Fibroblast of skin of scalp (primary cell): Measurements from ENCODE around the gene TPRG1L.
"Not testable (repeated sequence)": the region's sequence is repeated elsewhere in the genome, so short reads cannot be mapped to it uniquely, and the experiment has no call there.

ENCODE experiments used
- DNase-seq: peaks from one replicate; pipeline ENCODE4 v3.0.0-alpha.2; 2013

Gene TPRG1L

GRCh38 chr1:3609769-3610526 is 14.9 kb upstream of the TPRG1L start:
- no peak for DNase-seq

DNA sequence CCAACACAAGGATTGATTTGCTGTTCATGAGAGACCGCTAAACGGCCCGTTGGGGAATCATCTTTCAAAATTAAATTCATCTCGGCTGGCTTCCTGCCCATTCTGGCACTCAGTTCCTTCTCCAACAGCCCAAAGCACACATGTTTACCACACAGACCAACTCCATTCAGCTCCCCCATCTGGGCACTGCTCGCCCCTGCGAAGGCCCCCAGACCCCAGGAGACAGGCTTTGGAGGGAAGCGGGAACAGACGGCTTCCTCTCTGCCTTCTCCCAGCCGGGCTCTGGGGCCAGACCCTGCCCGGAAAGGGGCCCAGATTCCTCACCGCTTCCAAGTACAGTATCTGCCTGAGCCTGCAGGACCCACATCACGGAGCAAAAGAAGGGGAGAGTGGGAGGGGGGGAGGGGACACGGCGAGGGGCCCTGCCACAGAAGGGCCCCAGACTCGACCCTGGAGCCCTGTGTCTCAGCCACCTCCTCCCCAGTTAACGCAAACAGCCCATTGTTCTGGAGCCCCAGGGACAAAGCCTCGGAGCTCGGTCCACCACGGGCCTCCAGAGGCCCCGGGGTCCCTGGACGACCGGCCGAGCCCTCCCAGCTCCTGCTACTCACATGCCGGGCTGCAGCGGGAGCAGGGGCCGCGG is 14.2 kb upstream of the TPRG1L start:
- DNase-seq = peak; percentile 40

DNA sequence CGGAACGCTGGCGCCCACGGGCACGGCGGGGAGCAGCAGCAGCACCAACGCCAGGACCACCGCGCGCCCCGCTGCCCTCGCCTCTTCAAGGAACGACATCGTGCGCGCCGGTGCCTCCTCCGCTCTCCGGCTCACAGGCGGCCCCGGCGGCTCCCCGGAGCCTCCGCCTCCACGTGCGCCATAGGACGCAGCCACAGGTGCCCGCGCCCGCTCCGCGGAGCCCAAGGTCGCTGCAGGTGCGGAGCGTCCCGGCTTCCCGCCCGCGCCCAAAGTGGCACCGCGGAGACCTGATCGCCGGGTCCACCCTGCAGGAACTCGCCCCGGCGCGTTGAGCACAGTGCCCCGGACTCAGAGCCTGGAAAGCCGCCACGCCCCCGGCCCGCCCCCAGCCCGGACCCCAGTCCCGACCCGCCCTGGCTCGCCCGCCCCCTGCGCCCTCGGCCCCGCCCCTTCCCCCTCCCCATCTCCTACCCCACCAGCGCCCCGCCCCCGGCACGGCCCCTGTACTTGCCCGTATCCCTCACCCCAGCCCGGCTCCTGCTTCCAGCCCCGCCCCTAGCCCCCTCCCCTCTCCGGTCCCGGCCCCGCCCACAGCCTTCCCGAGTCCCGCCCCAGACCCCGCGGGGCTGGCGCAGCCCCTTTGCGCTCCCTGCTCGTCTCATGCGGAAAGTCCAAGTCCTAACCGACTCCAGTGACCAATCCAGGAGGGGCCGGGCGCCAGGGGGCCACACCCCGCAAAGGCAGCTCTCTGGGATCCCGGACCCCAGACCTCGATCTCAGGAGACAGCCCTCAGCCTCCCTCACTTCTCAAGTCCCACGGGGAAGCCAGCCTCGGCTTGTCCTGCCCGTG is 13.4 kb upstream of the TPRG1L start, which contains the start of gene MEGF6:
Gene MEGF6, minus strand, starts transcription at position 339 of the 850 bp plus-strand sequence. Its CDS starts 240 bp downstream, at position 99.
- peak; percentile 40 for DNase-seq

GRCh38 chr1:3612123-3612522 is 12.7 kb upstream of the TPRG1L start:
- DNase-seq = no peak

- DNase-seq = no peak
These were observed 9.8 kb upstream of the TPRG1L start for GRCh38 chr1:3614755-3615742.

DNA sequence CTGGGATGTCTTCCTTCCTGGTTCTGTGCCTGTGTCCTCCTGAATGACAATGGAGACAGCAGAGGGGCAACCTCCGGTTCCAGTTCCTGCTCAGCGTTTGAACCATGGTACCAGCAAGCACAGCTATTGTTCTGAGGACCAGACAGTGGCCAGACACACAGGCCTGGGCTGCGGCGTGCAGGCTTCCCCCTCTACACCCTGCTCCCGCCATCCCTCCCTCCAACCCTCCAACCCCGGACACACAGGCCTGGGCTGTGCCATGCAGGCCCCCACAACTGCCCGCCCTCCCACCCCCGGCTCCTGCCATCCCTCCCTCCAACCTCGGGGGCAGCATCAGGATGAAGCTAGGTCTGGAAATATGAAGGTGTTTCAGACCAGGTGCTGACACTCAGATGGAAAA is 8.0 kb upstream of the TPRG1L start:
- DNase-seq = no peak

DNA sequence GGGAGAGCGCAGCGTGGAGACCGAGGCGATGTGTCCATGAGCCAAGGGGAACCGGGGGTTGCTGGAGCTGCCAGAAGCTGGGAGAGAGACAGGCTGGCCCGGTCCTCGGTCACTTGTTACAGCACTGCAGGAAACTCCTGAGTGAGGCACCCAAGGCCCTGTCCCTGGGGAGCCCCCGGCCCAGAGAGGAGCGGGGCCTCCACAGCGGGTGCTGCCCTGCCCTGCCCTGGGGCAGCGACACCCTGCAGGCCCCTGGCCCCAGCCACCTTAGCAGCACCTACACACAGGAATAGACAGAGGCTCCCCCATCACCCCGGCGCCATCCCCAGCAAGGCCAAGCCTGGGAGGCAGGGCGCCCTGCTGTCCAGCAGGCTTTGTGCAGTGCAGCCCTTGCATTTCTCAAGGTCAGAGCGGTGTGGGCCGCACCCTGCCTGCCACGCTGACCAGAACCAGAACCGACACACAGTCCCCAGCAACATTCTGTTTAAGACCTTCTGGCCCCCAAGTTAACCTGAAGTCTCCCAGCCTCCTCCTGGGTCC is 6.9 kb upstream of the TPRG1L start:
- no peak for DNase-seq

DNA sequence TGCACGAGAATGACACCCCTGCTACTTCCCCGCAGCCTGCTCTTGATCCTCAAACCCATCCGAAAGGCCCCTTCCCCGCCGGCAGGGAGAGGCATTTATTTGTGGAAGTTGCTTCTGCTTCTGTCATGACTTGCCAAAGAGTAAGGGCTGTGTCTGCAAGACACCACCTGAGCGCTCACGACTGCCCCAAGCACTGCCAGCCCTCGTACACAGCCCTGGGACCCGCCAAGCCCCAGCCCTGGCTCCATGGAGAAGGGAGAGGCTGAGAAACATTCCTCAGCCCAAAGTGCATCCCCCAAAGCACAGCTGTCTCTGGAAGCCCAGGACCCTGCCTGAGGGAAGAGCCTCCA is 6.3 kb upstream of the TPRG1L start:
- DNase-seq = no peak

GRCh38 chr1:3618881-3619671 is 5.7 kb upstream of the TPRG1L start:
- DNase-seq = peak; percentile 80

GRCh38 chr1:3620708-3621107 is 4.1 kb upstream of the TPRG1L start:
- no peak for DNase-seq

DNA sequence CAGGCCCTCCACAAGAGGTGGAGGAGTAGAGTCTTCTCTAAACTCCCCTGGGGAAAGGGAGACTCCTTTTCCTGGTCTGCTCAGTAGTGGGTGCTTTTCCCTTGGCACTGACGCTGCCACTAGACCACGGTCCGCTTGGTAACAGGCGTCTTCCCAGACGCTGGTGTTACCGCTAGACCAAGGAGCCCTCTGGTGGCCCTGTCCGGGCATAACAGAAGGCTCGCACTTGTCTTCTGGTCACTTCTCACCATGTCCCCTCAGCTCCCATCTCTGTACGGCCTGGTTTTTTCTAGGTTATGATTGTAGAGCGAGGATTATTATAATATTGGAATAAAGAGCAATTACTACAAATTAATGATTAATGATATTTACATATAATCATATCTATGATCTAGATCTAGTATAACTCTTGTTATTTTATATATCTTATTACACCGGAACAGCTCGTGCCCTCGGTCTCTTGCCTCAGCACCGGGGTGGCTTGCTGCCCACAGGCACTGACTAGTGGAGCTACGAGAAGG is 3.6 kb upstream of the TPRG1L start:
- DNase-seq = peak; percentile 47

DNA sequence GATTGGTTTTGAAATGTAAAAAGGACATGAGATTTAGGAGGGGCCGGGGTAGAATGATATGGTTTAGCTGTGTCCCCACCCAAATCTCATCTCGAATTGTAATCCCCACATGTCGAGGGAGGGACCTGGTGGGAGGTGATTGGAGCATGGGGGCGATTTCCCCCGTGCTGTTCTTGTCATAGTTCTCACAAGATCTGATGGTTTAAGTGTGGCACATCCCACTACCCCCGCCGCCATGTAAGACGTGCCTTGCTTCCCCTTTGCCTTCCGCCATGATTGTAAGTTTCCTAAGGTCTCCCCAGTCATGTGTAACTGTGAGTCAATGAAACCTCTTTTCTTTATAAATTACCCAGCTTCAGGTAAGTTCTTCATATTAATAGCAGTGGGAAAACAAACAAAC is 2.7 kb upstream of the TPRG1L start:
- not testable (repeated sequence) for DNase-seq

- no peak for DNase-seq
These were observed 1.2 kb upstream of the TPRG1L start for GRCh38 chr1:3623441-3624199.

DNA sequence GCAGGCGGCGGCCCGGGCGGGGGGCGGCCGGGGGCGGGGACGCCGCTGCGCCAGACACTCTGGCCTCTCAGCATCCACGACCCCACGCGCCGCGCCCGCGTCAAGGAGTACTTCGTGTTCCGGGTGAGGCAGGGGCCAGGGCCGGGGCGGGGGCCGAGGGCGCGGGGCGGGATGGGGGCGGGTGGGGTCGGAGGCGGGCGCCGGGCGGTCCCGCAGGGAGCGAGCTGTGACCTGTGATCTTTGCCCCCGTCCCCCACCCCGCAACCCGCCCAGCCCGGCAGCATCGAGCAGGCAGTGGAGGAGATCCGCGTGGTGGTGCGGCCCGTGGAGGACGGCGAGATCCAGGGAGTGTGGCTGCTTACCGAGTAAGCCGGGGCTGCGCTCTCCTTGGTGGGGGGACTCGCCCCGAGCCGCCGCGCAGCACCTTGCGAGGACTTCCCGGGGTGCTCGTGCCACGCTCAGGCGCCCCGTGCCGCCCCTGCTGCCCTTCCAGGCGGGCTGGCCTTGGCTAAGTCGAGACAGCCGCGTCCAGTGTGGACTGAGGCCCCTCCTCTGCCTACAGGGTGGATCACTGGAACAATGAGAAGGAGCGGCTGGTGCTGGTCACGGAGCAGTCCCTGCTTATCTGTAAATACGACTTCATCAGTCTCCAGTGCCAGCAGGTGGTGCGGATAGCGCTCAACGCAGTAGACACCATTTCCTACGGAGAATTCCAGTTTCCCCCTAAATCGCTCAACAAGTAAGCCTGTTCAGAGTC is 514 bp downstream of the TPRG1L start:
- DNase-seq = no peak

DNA sequence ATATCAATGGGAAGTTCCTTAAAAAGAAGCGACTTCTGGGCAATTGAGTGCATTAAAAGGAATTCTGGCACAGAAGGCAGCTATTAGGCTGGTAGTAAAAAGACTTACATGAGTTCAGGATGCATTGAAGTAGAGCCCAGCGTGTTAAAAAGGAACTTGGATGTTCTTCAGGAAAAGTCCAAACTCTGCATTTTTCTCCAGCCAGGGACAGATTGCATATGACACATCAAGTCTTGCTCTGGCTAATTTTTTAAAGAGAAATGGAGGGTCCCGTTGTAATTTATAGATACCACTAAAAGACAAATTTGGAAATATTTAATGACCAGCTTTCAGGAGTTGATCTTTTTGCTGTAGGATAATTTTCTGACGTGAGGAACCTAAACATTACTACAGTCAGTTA is 1.2 kb downstream of the TPRG1L start:
- DNase-seq = no peak

DNA sequence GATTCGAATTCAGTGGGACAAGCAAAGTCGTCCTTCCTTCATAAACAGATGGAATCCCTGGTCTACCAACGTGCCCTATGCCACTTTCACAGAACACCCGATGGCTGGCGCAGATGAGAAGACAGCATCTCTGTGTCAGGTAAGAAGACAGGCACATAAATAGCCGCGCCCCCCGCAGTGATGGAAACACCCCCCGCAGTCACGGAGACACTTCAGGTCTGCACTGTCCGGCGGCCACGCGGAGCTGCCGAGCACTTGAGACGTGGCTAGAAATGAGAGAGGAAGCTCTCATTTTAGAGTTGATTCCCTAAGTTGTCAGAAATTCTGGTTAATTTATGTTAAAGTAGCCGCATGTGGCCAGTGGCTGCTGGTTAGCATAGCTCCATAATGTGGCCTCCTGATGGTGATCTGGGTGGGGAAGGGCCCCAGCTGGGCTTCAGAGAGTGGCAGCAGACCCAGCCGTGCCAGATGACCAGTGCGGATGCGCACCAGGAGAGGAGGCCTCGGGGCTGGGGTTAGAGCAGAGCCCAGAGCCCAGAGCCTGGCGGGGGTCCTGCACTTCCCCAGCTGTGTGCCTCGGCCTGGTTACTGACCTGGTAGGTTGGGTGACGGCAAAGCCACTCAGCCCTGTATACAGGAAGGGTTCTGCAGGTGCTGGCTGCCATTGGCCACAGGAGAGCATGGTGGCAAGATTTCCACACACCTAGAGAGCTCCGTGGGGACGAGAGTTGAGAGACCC is 2.9 kb downstream of the TPRG1L start:
- no peak for DNase-seq

- DNase-seq = no peak
These were observed 3.6 kb downstream of the TPRG1L start for GRCh38 chr1:3628445-3628844.

GRCh38 chr1:3629561-3630160 is 4.8 kb downstream of the TPRG1L start:
- DNase-seq = no peak
